Thoracic aorta (tissue), 2 donors: ENCODE data around the gene DUSP5. TPM values are rescaled to one million over a fixed set of nuclear protein-coding genes. Genes with fewer than 3 reads are reported as not detected.

Experiments
- ATAC-seq: fragments of 150-250 bp; one replicate; pipeline ENCODE4 v1.8.0; 2017; ENCODE audit warnings: low read depth; ENCODE audit not compliant: insufficient number of reproducible peaks, low FRiP score
- DNase-seq: peaks from one replicate; pipeline ENCODE4 v3.0.0-alpha.2; 2020; ENCODE audit warnings: low spot score
- H3K27ac ChIP-seq, 2 donors: fragments of 200-600 bp; sonication (generic); 1 replicate in 1 of 2; 2 replicates in 1 of 2; pipeline ENCODE4 v1.5.1; 2016; ENCODE audit warnings: mild to moderate bottlenecking in 2 of 2, moderate library complexity in 2 of 2
- H3K27me3 ChIP-seq: fragments of 200-600 bp; sonication (generic); replicated peaks from 2 replicates; pipeline ENCODE4 v1.6.0; 2016; ENCODE audit warnings: mild to moderate bottlenecking; ENCODE audit not compliant: insufficient read depth
- H3K36me3 ChIP-seq: fragments of 200-600 bp; sonication (generic); one replicate; pipeline ENCODE4 v1.5.1; 2016
- H3K4me1 ChIP-seq, 2 donors: fragments of 200-600 bp; sonication (generic); 1 replicate in 1 of 2; 2 replicates in 1 of 2; pipeline versions ENCODE4 v1.5.1 to v1.6.0; 2016; ENCODE audit warnings: low read depth in 2 of 2, mild to moderate bottlenecking in 1 of 2; ENCODE audit not compliant: control insufficient read depth in 1 of 2
- H3K4me3 ChIP-seq: fragments of 200-600 bp; sonication (generic); 2 replicates; pipeline ENCODE4 v1.5.1; 2016; ENCODE audit warnings: mild to moderate bottlenecking
- H3K9me3 ChIP-seq: fragments of 200-600 bp; sonication (generic); 2 replicates; pipeline ENCODE4 v1.5.1; 2016
- total RNA-seq, 2 donors: library from RNA; depleted of rRNA; stranded (reverse); fragments of >200 nt; gene quantifications; one replicate each; pipeline versions ENCODE4 v1.1.0 to v1.2.3, GENCODE V29; 2016
- TF ChIP-seq, protein P1 (sequence below): fragments of 200-600 bp; sonication (generic); IDR thresholded peaks from one replicate; pipeline ENCODE4 v1.5.1; 2019; ENCODE audit warnings: antibody characterized with exemption

Gene DUSP5
- total RNA-seq, 2 donors from 2014 or later, result 12.7 to 13.1 TPM

GRCh38 chr10:110457851-110458250 lies 39.9 kb upstream of the DUSP5 start:
- Histone ChIP-seq H3K4me1 (no peaks in the 10 kb centered on the region), H3K4me3 (no peak overlapping the region), H3K9me3 (no peaks in the 10 kb centered on the region), H3K36me3 (no peaks in the 10 kb centered on the region), H3K27ac (no peak overlapping the region), H3K27me3 (no peaks in the 10 kb centered on the region)
- TF ChIP-seq, protein P1, sequence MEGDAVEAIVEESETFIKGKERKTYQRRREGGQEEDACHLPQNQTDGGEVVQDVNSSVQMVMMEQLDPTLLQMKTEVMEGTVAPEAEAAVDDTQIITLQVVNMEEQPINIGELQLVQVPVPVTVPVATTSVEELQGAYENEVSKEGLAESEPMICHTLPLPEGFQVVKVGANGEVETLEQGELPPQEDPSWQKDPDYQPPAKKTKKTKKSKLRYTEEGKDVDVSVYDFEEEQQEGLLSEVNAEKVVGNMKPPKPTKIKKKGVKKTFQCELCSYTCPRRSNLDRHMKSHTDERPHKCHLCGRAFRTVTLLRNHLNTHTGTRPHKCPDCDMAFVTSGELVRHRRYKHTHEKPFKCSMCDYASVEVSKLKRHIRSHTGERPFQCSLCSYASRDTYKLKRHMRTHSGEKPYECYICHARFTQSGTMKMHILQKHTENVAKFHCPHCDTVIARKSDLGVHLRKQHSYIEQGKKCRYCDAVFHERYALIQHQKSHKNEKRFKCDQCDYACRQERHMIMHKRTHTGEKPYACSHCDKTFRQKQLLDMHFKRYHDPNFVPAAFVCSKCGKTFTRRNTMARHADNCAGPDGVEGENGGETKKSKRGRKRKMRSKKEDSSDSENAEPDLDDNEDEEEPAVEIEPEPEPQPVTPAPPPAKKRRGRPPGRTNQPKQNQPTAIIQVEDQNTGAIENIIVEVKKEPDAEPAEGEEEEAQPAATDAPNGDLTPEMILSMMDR, result no peak
- ATAC-seq (no peak), DNase-seq (no peak)

- Histone ChIP-seq H3K36me3 (no peaks in the 10 kb centered on the region), H3K9me3 (no peaks in the 10 kb centered on the region), H3K4me3 (no peak overlapping the region), H3K4me1 (no peaks in the 10 kb centered on the region), H3K27ac (no peak overlapping the region), H3K27me3 (no peaks in the 10 kb centered on the region)
- TF ChIP-seq, protein P1, result no peak
- no peak for DNase-seq
- ATAC-seq, result no peak
Measured at GRCh38 chr10:110458266-110458920, 39.3 kb upstream of the DUSP5 start.

DNA sequence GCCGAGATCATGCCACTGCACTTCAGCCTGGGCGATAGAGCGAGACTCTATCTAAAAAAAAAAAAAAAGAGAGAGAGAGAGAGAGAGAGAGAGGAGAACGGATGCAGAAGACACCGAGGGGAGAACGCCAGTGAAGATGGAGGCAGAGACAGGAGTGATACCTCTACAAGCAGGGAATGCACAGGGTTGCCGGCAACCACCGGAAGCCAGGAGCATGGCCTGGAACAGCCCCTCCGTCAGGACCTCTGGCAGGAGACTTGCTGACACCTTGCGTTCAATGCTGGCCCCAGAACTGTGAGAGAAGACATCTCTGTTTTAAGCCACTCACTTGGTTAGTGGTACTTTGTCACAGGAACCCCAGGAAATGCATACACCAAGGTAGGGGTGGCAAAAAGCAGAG lies 38.1 kb upstream of the DUSP5 start:
- TF ChIP-seq, protein P1, result no peak
- H3K36me3 ChIP-seq, result no peaks in the 10 kb centered on the region
- no peaks in the 10 kb centered on the region for H3K27me3 ChIP-seq
- no peak overlapping the region for H3K4me3 ChIP-seq
- DNase-seq (no peak), ATAC-seq (no peak)
- no peak overlapping the region for H3K27ac ChIP-seq
- no peaks in the 10 kb centered on the region for H3K9me3 ChIP-seq
- no peaks in the 10 kb centered on the region for H3K4me1 ChIP-seq

GRCh38 chr10:110460111-110460809 lies 37.4 kb upstream of the DUSP5 start:
- no peaks in the 10 kb centered on the region for H3K4me1 ChIP-seq
- TF ChIP-seq, protein P1, result no peak
- no peaks in the 10 kb centered on the region for H3K27me3 ChIP-seq
- H3K9me3 ChIP-seq, result no peaks in the 10 kb centered on the region
- ATAC-seq (no peak), DNase-seq (no peak)
- no peak overlapping the region for H3K4me3 ChIP-seq
- H3K36me3 ChIP-seq, result no peaks in the 10 kb centered on the region
- no peak overlapping the region for H3K27ac ChIP-seq

- no peaks in the 10 kb centered on the region for H3K4me1 ChIP-seq
- H3K27ac ChIP-seq, result no peak overlapping the region
- no peaks in the 10 kb centered on the region for H3K27me3 ChIP-seq
- no peaks in the 10 kb centered on the region for H3K36me3 ChIP-seq
- no peak for ATAC-seq
- H3K4me3 ChIP-seq, result no peak overlapping the region
- no peaks in the 10 kb centered on the region for H3K9me3 ChIP-seq
- TF ChIP-seq, protein P1, result no peak
- no peak for DNase-seq
Measured at GRCh38 chr10:110461088-110461487, 36.6 kb upstream of the DUSP5 start.
